Measurements from ENCODE around the gene RPAIN. TPM values are rescaled to one million over a fixed set of nuclear protein-coding genes. Genes with fewer than 3 reads are reported as not detected.

Gene RPAIN
- polyA plus RNA-seq, 10 donors: 40.0 to 57.0 (median 47.0) TPM

GRCh38 chr17:5478992-5479391 lies 59.0 kb downstream of the RPAIN start:
- no peak for DNase-seq

DNA sequence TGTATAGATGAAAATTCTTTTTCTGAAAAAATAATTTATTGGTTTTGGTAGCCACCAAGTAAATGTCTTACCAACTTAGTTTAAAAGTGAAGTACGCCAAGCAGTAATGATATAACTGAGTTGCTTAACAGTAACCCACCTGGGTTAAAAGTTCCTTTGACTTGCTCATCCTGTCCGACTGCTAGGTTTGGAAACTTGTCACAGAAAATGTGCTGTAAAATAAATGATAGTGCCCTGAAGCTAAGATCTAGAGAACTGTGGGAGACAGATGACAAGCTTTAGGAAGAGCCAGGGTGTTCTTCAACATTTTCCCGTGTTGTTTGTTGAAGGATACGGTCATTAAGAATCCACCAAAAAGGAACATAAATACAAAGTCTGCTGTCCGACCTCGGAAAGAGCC lies 61.0 kb downstream of the RPAIN start:
- DNase-seq: no peak

GRCh38 chr17:5481451-5481850 lies 61.5 kb downstream of the RPAIN start:
- no peak for DNase-seq

Other genes starting within 250 kb of the RPAIN start
- 10 to 100 TPM in 4 of 10 donors, 1 to 10 TPM in 6; 7.2 to 13.5 (median 9.0) TPM for gene ZNF594, start 228.3 kb upstream of the RPAIN start, polyA plus RNA-seq (ENCODE audit: insufficient read length in 10 of 10)
- 1 to 10 TPM in 9 of 10 donors, under 1 TPM in 1; 0.99 to 2.0 (median 1.4) TPM for gene SCIMP, start 185.3 kb upstream of the RPAIN start, polyA plus RNA-seq (ENCODE audit: insufficient read length in 10 of 10)
- 10 to 100 TPM; 45.4 to 75.4 (median 55.1) TPM for gene RABEP1, start 137.9 kb upstream of the RPAIN start, polyA plus RNA-seq (ENCODE audit: insufficient read length in 10 of 10)
- 10 to 100 TPM; 40.4 to 52.3 (median 43.9) TPM for gene NUP88, start 520 bp upstream of the RPAIN start, polyA plus RNA-seq (ENCODE audit: insufficient read length in 10 of 10)
- gene C1QBP, start 19.0 kb downstream of the RPAIN start, polyA plus RNA-seq (ENCODE audit: insufficient read length in 10 of 10): 100 to 1,000 TPM; 104 to 132 (median 119) TPM
- gene DHX33, start 48.8 kb downstream of the RPAIN start, polyA plus RNA-seq (ENCODE audit: insufficient read length in 10 of 10): 10 to 100 TPM; 10.0 to 15.6 (median 12.7) TPM
- 10 to 100 TPM; 38.8 to 57.3 (median 48.1) TPM for gene DERL2, start 66.0 kb downstream of the RPAIN start, polyA plus RNA-seq (ENCODE audit: insufficient read length in 10 of 10)
- 10 to 100 TPM; 19.1 to 28.4 (median 24.1) TPM for gene MIS12, start 66.4 kb downstream of the RPAIN start, polyA plus RNA-seq (ENCODE audit: insufficient read length in 10 of 10)
- gene NLRP1, start 164.3 kb downstream of the RPAIN start, polyA plus RNA-seq (ENCODE audit: insufficient read length in 10 of 10): 10 to 100 TPM; 45.0 to 79.3 (median 60.6) TPM

Measured in muscle of back (tissue), 11 donors.